Muscle of leg (tissue), 11 donors: Measurements from ENCODE around the gene RSL1D1. TPM values are rescaled to one million over a fixed set of nuclear protein-coding genes. Genes with fewer than 3 reads are reported as not detected.
A peak's percentile ranks its signal among the peaks of the same experiment; 100 is the strongest.
"Not testable (repeated sequence)": the region's sequence is repeated elsewhere in the genome, so short reads cannot be mapped to it uniquely, and the experiment has no call there.

Source experiments
- DNase-seq: peaks from one replicate; pipeline ENCODE4 v3.0.0; 2013
- H3K27ac ChIP-seq: one replicate; pipeline ENCODE4 v1.5.1; 2013; ENCODE audit warnings: mild to moderate bottlenecking, low read length, control low read depth
- H3K27me3 ChIP-seq: one replicate; pipeline ENCODE4 v1.6.1; 2013; ENCODE audit warnings: low read length; ENCODE audit not compliant: control insufficient read depth, insufficient read depth
- H3K36me3 ChIP-seq: one replicate; pipeline ENCODE4 v1.6.1; 2013; ENCODE audit warnings: low read length; ENCODE audit not compliant: control insufficient read depth, insufficient read depth
- H3K4me1 ChIP-seq: one replicate; pipeline ENCODE4 v1.6.1; 2013; ENCODE audit warnings: low read length; ENCODE audit not compliant: control insufficient read depth, insufficient read depth
- H3K4me3 ChIP-seq: one replicate; pipeline ENCODE4 v1.5.1; 2013; ENCODE audit warnings: low read length, control low read depth
- H3K9me3 ChIP-seq: replicated peaks from 2 replicates; pipeline ENCODE4 v1.6.1; 2013; ENCODE audit warnings: low read depth, low read length; ENCODE audit not compliant: control insufficient read depth
- WGBS: methylation state at CpG from one replicate; pipeline ENCODE4 v1.1.5; 2013; ENCODE audit warnings: missing lambda C conversion rate; ENCODE audit not compliant: insufficient coverage; 5-methylcytosine and 5-hydroxymethylcytosine counted together
- polyA plus RNA-seq, 8 donors: library from polyadenylated mRNA; unstranded; fragments of 120-200 nt; gene quantifications; one replicate each; pipeline versions ENCODE4 v1.2.1 to v1.2.3, GENCODE V29; 2013; ENCODE audit warnings: inconsistent platforms in 1 of 8, low replicate concordance in 1 of 8; ENCODE audit not compliant: insufficient read length in 8 of 8, insufficient read depth in 1 of 8
- total RNA-seq: library from RNA; stranded (reverse); fragments of 120-200 nt; gene quantifications from one replicate; pipeline ENCODE4 v1.2.4, GENCODE V29; 2013

RSL1D1 gene
- total and polyA plus RNA-seq, 9 donors = 267 to 375 (median 305) TPM

DNA sequence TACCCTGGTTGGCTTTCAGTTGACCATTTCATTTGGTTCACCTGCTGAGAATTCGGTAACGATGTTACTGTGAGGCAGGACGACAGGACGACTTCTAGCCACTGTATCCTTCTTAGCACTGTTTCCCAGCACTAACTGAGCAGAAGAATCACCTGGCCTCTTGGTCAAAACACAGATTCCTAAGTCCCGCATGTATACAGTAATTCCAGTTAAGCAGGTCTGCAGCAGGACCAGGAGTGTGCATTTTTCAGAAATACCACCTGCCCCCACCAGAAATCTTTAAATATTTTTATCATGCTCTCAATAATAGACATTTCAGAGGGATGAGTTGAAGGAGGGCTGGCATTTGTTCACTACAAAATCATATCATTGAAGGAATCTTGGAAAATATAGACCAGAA is 22.6 kb downstream of the RSL1D1 start:
- no peaks in the 10 kb centered on the region for H3K36me3 ChIP-seq
- H3K9me3 ChIP-seq = no peaks in the 10 kb centered on the region
- no peak overlapping the region for H3K27ac ChIP-seq
- H3K27me3 ChIP-seq = no peaks in the 10 kb centered on the region
- H3K4me3 ChIP-seq = no peak overlapping the region
- DNase-seq = no peak
- no peaks in the 10 kb centered on the region for H3K4me1 ChIP-seq
- WGBS = 76% methylated on average over 4 of the region's 5 CpGs

DNA sequence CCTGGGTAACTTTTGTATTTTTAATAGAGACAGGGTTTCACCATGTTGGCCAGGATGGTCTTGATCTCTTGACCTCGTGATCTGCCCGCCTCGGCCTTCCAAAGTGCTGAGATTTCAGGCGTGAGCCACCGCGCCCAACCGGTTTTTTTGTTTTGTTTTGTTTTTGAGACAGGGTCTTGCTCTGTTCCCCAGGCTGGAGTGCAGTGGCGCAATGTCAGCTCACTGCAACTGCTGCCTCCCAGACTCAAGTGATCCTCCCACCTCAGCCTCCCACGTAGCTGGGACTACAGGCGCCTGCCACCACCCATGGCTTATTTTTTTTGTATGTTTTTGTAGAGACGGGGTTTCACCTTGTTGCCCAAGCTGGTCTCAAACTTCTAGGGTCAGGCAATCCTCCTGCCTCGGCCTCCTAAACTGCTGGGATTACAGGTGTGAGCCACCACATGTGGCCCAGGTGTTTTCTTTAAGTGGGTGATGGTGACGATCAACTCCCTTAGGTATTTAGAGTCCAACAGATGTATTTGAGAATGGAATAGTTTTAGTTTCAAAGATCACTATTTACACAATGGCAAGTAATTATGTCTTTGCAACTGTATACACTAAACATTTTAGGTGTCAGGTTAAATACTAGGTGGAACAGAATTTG is 25.7 kb downstream of the RSL1D1 start:
- 60% methylated on average over 1 of the region's 13 CpGs for WGBS
- not testable (repeated sequence) for H3K4me3 ChIP-seq, H3K9me3 ChIP-seq, DNase-seq, H3K27ac ChIP-seq, H3K36me3 ChIP-seq, H3K27me3 ChIP-seq, H3K4me1 ChIP-seq

DNA sequence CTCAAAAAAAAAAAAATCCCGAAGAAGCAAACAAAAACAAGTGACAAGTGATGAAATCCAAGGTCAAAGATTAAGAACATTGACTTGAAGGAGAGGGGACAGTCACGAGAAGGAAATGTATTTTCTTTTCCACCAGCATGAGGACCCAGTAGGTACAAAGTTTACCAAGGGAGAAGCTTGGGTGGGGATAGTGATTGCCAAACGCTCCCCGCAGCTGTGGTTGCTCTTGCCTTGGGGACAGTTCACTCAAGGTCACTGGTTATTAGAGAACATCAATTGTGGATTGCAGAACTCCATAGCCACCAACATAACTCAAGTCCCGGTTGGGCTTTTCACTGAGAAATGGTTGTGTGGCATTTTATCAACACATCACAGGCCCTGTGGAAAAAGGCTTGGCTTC is 27.0 kb downstream of the RSL1D1 start:
- Histone ChIP-seq H3K36me3 (no peaks in the 10 kb centered on the region), H3K27me3 (no peaks in the 10 kb centered on the region), H3K27ac (no peak overlapping the region), H3K4me1 (no peaks in the 10 kb centered on the region), H3K9me3 (no peaks in the 10 kb centered on the region), H3K4me3 (no peak overlapping the region)
- peak; percentile 43 for DNase-seq
- WGBS = no CpG with 5 or more reads among the region's 5 CpGs

DNA sequence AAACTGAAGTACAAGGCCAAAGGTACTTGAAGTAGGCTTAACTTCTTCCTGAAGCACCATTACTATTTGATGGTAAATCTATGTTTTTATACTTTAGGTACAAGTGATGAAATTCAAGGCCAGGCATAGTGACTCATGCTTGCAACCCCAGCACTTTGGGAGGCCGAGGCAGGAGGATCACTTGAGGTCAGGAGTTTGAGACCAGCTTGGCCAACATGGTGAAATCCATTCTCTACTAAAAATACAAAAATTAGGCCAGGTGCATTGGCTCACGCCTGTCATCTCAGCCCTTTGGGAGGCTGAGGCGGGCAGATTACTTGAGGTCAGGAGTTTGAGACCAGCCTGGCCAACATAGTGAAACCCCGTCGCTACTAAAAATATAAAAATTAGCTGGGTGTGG is 27.7 kb downstream of the RSL1D1 start:
- not testable (repeated sequence) for DNase-seq, H3K27me3 ChIP-seq, H3K36me3 ChIP-seq, H3K27ac ChIP-seq, H3K9me3 ChIP-seq, H3K4me3 ChIP-seq, H3K4me1 ChIP-seq
- 94% methylated on average over 5 of the region's 5 CpGs for WGBS

DNA sequence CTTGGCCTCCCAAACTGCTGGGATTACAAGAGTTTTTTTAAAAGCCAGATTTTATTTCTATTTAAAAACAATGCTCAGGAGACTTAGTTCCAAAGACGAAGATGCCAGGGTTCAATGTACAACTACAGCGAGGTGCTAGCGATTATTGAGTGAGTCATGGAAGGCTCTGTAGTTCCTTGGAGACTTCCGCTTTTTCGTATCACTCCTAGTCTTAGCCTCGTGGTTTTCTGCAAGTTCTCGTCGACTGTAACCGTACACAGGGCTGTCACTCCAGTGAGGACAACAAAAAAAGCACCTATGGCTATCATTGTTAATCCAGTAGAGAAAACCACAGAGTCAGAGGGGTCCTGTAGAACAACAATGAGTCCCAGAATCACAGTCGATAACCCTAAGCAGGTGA is 31.5 kb downstream of the RSL1D1 start:
- H3K27me3 ChIP-seq = no peaks in the 10 kb centered on the region
- 62% methylated on average over 8 of the region's 10 CpGs for WGBS
- H3K9me3 ChIP-seq = no peaks in the 10 kb centered on the region
- no peaks in the 10 kb centered on the region for H3K36me3 ChIP-seq
- H3K27ac ChIP-seq = no peak overlapping the region
- no peak for DNase-seq
- no peak overlapping the region for H3K4me3 ChIP-seq
- no peaks in the 10 kb centered on the region for H3K4me1 ChIP-seq

DNA sequence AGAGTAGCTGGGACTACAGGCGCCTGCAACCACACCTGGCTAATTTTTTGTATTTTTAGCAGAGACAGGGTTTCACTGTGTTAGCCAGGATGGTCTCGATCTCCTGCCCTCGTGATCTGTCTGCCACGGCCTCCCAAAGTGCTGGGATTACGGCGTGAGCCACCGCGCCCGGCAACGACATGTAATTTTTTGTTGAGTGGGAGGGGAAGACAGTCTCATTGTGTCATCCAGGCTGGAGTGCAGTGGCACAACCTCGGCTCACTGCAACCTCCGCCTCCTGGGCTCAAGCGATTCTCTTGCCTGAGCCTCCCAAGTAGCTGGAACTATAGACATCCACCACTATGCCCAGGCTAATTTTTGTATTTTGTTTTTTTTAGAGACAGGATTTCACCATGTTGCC is 32.4 kb downstream of the RSL1D1 start:
- H3K27ac ChIP-seq, H3K27me3 ChIP-seq, H3K9me3 ChIP-seq, H3K36me3 ChIP-seq, DNase-seq, H3K4me1 ChIP-seq, H3K4me3 ChIP-seq: not testable (repeated sequence)
- 92% methylated on average over 5 of the region's 13 CpGs for WGBS

DNA sequence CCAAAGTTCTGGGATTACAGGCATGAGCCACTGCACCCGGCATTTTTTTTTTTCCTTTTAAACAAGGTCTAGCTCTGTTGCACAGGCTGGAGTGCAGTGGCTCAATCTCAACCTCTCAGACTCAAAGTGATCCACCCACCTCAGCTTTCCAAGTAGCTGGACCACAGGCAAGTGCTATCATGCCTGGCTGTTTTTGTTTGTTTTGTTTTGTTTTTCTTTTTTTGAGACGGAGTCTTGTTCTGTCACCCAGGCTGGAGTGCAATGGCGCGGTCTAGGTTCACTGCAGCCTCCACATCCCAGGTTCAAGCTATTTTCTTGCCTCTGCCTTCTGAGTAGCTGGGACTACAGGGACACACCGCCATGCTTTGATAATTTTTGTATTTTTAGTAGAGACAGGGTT is 35.2 kb downstream of the RSL1D1 start:
- H3K4me1 ChIP-seq = no peaks in the 10 kb centered on the region
- no peaks in the 10 kb centered on the region for H3K36me3 ChIP-seq
- no peaks in the 10 kb centered on the region for H3K27me3 ChIP-seq
- no peak overlapping the region for H3K27ac ChIP-seq
- WGBS = 69% methylated on average over 1 of the region's 5 CpGs
- no peak overlapping the region for H3K4me3 ChIP-seq
- no peaks in the 10 kb centered on the region for H3K9me3 ChIP-seq
- no peak for DNase-seq

DNA sequence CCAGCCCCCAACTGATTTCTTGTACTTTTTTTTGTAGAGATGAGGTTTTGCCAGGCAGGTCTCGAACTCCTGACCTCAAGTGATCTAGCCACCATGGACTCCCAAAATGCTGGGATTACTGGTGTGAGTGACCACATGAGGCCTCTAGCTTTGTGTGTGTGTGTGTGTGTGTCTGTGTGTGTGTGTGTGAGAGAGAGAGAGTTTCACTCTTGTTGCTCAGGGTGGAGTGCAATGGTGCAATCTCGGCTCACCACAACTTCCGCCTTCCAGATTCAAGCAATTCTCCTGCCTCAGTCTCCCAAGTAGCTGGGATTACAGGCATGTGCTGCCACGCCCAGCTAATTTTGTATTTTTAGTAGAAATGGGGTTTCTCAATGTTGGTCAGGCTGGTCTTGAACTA is 36.5 kb downstream of the RSL1D1 start:
- H3K27ac ChIP-seq, H3K9me3 ChIP-seq: not testable (repeated sequence)
- no CpG with 5 or more reads among the region's 4 CpGs for WGBS

DNA sequence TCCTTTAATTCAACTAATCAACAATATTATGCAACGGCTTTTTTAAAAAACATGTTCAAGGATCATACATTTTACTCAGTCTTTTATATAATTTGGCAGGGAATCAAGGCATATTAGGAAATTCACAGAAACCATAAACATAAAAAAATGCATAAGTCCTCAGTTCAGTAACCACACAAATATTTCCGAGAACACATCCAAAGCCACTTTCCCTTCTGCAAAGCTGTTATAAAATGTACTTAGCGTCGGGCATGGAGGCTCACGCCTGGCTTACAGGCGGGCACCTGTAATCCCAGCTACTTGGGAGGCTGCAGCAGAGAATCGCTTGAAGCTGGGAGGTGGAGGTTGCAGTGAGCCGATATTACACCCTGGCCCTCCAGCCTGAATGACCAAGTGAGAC is 44.6 kb downstream of the RSL1D1 start:
- WGBS = 100% methylated on average over 2 of the region's 8 CpGs
- H3K27ac ChIP-seq = no peak overlapping the region
- H3K9me3 ChIP-seq = no peaks in the 10 kb centered on the region

More for the DNA sequence above, 36.5 kb downstream of the RSL1D1 start:
- H3K27me3 ChIP-seq, H3K4me1 ChIP-seq, H3K36me3 ChIP-seq, DNase-seq, H3K4me3 ChIP-seq: not testable (repeated sequence)

DNA sequence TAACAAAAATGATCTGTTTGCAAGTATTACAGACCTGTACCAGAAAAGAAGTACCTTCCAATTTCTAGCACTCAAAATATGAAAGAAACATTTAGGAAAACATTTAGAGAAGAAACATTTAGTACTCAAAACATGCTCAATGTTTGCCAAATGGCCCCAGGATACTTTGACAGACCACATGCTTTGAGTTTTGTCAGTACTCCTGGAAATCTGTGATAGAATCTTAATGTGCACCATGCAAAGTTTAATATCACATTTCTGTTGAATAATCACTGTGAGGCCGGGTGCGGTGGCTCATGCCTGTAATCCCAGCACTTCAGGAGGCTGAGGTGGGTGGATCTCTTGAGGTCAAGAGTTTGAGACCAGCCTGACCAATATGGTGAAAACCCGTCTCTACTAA is 45.8 kb downstream of the RSL1D1 start:
- Histone ChIP-seq H3K27me3 (no peaks in the 10 kb centered on the region), H3K27ac (no peak overlapping the region), H3K9me3 (no peaks in the 10 kb centered on the region), H3K4me1 (no peaks in the 10 kb centered on the region), H3K4me3 (no peak overlapping the region), H3K36me3 (no peaks in the 10 kb centered on the region)
- no CpG with 5 or more reads among the region's 3 CpGs for WGBS
- DNase-seq = no peak

More for the DNA sequence above, 44.6 kb downstream of the RSL1D1 start:
- no peak for DNase-seq
- Histone ChIP-seq H3K27me3 (no peaks in the 10 kb centered on the region), H3K4me1 (no peaks in the 10 kb centered on the region), H3K4me3 (no peak overlapping the region), H3K36me3 (no peaks in the 10 kb centered on the region)

DNA sequence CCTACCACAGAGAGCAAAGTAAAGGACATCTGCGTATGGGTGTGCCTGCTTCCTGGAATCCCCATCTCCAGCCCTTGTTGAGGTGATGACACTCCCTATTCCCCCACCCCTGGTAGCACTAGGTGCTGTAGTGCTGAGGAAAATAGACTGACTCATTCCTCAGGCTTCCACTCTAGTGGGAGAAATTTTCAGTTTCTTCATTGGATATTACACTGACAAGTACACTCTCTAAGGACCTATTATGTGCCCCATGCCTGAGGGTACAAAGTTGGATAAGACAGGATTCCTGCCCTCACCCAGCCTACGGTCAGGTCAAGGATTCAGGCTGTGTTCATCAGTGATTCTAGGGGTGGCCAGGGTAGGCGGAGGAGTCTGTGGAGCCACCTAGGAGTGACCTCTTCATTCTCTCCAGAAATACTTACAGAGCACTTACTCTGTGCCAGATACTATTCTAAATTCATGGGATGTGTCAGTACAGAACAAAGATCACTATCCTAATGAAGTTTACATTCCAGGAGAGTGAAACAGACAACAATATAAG is 49.8 kb downstream of the RSL1D1 start:
- no peak overlapping the region for H3K4me3 ChIP-seq
- no peak for DNase-seq
- H3K9me3 ChIP-seq = no peaks in the 10 kb centered on the region
- no peak overlapping the region for H3K27ac ChIP-seq
- WGBS = no CpG with 5 or more reads among the region's 3 CpGs
- H3K4me1 ChIP-seq = peaks cover 24% of the 10 kb centered on the region
- H3K36me3 ChIP-seq = no peaks in the 10 kb centered on the region
- no peaks in the 10 kb centered on the region for H3K27me3 ChIP-seq
